Measurements from ENCODE around the gene ABCG4.
A peak's percentile ranks its signal among the peaks of the same experiment; 100 is the strongest.

Gene ABCG4

DNA sequence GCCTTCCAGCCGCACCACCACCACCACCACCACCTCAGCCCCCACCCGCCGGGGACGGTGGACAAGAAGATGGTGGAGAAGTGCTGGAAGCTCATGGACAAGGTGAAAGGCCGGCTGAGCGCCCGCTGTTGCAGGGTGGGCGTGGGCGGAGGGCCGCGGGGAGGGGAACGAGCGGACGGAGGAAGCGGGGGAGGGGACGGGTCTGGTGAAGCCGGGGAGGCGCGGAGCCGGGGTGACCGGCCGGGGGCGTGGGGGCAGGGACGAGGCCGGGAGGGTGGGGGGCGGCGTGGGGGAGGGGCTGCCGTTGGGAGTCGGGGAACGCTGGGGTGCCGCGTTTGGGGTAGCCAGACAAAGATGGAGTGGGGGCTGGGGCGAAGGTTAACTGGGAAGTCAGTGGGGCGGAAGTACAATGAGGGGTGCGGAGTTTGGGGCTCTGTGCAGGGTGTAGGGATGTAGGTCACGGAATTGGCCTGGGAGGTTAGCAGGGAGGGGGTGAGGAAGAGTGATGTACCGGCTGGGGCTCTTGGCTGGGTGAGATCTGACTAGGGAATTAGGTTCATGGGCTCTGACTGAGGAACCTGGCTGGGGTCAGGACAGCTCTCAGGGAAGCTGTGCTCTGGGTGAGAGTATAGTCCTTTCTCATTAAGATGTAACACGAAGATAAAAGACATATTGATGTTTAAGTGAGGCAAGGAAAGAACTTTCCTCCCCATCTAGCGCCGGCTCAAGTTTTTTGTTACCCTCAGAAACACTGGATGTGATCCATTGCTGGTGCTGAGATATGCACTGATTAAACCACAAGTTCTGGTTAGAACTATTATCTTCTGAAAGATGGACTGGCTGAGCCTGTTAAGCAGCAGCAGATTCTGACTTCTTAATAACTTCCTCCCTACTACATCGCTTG lies 57.9 kb downstream of the ABCG4 start:
- peak; percentile 41 for DNase-seq (ENCODE audit: low spot score)

DNA sequence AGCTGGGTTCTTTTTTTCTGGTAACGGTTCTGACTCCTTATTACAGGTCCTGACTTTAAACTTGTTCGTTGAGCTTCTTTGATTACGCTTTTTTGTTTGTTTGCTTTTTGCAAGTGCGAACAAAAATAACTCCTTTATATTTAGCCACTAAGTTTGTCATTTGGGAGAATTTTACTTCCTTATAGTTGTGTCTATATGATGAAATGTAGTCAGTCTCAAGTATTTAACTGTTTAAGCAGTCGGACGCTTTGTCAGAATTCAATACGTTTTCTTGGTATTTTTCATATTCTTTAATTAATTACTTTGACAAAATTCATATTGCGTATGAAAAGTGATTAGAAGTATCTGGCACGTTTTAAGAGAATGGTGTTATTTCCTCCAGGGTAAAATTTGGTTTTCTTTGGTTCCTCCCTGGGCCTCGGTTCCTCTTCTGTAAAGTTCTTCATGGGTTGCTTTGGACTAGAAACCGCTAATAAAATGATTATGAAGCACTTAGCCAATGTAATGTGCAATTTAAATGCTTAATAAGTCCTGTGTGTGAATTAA lies 58.6 kb downstream of the ABCG4 start:
- no peak for DNase-seq (ENCODE audit: low spot score)

DNA sequence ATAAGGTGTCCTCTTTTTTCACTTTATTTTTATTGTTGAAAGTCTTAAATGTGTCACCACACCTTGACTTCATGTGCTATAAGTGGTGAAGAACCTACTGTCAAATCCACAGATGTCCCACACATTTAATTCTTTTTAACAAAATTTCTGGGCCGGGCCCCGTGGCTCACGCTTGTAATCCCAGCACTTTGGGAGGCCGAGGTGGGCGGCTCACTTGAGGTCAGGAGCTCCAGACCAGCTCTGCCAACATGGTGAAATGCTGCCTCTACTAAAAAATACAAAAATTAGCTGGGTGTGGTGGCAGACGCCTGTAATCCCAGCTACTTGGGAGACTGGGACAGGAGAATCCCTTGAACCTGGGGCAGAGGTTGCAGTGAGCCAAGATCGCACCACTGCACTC lies 60.3 kb downstream of the ABCG4 start:
- no peak for DNase-seq (ENCODE audit: low spot score)

DNA sequence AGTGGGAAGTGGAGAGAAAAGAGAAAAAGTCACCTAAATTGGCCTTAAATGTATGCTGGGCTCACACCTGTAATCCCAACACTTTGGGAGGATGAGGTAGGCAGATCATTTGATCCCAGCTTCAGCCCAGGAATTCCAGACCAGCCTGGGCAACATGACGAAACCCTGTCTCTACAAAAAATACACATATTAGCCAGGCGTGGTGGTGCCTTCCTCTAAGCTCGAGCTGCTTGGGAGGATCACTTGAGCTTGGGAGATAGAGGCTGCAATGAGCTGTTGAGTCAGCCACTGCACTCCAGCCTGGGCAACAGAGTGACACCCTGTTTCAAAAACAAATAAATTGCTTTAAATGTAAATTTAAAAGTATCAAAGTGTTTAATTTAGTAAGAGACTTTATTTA lies 61.2 kb downstream of the ABCG4 start:
- no peak for DNase-seq (ENCODE audit: low spot score)

Data from AG20443 (cell line).